ENCODE data around the gene BCL6. TPM values are rescaled to one million over a fixed set of nuclear protein-coding genes. Genes with fewer than 3 reads are reported as not detected.

Gene BCL6
- total RNA-seq, 2 donors from 2014 or later = 106 to 118 TPM

- H3K4me1 Mint-ChIP-seq (ENCODE audit: low read depth) = peaks cover 57% of the 10 kb centered on the region
- no peak overlapping the region for H3K27ac Mint-ChIP-seq
- DNase-seq (no peak), ATAC-seq (replicated peaks in 1 of 2) (no peak)
- H3K36me3 Mint-ChIP-seq (ENCODE audit: insufficient read depth in 2 of 2) = no peaks in the 10 kb centered on the region
- no peak overlapping the region for H3K4me3 Mint-ChIP-seq
- H3K9me3 Mint-ChIP-seq = no peaks in the 10 kb centered on the region
- peaks cover 6% of the 10 kb centered on the region for H3K27me3 Mint-ChIP-seq (ENCODE audit: low read depth)
Measured at GRCh38 chr3:187774185-187774789, 29.0 kb upstream of the BCL6 start.

GRCh38 chr3:187773233-187774184 is 28.2 kb upstream of the BCL6 start:
- Mint-ChIP-seq H3K9me3 (peaks cover 0 to under 1% of the 10 kb centered on the region in 2 donors), H3K4me3 (no peak overlapping the region), H3K36me3 (ENCODE audit: insufficient read depth in 2 of 2) (peaks cover 0 to 2% of the 10 kb centered on the region in 2 donors), H3K27me3 (ENCODE audit: low read depth) (peaks cover 9% of the 10 kb centered on the region), H3K4me1 (ENCODE audit: low read depth) (peaks cover 57% of the 10 kb centered on the region), H3K27ac (no peak overlapping the region)
- DNase-seq (no peak), ATAC-seq (replicated peaks in 1 of 2) (no peak)

DNA sequence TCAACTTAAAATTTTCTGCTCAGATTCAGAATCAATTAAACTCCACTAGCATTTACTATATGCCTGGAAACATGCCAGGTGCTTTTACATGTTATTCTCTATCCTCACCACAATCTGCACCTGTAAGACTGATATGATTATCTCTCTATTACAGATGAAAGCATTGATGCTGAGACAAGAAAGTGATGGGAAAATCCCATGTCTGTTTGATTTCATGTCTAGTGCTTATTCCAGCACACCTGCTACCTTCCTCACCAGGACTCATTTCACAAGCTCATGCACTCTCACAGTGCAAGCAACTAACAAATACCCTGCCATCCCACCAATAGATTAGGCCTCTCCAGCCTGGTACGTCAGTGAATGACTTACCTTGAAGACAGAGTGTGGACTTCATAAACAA is 25.0 kb upstream of the BCL6 start:
- Mint-ChIP-seq H3K4me3 (peak overlapping the region; percentile 41 to 59), H3K9me3 (peaks cover 0 to 4% of the 10 kb centered on the region in 2 donors), H3K27ac (peak overlapping the region; percentile 11), H3K36me3 (ENCODE audit: insufficient read depth in 2 of 2) (peaks cover 0 to 11% of the 10 kb centered on the region in 2 donors), H3K4me1 (ENCODE audit: low read depth) (peaks cover 59% of the 10 kb centered on the region), H3K27me3 (ENCODE audit: low read depth) (peaks cover 13% of the 10 kb centered on the region)
- ATAC-seq (replicated peaks in 1 of 2) (peak; percentile 94 to 95), DNase-seq (peak; percentile 37 to 50)

- peaks cover 0 to 11% of the 10 kb centered on the region in 2 donors for H3K36me3 Mint-ChIP-seq (ENCODE audit: insufficient read depth in 2 of 2)
- H3K27ac Mint-ChIP-seq = peak overlapping the region; percentile 40
- no peak for DNase-seq
- H3K4me1 Mint-ChIP-seq (ENCODE audit: low read depth) = peaks cover 63% of the 10 kb centered on the region
- ATAC-seq (replicated peaks in 1 of 2) = peak in 1 of 2 donors; percentile 14
- H3K27me3 Mint-ChIP-seq (ENCODE audit: low read depth) = peaks cover 13% of the 10 kb centered on the region
- H3K4me3 Mint-ChIP-seq = peak overlapping the region; percentile 41 to 59
- peaks cover 0 to 4% of the 10 kb centered on the region in 2 donors for H3K9me3 Mint-ChIP-seq
Measured at GRCh38 chr3:187769771-187770170, 24.5 kb upstream of the BCL6 start.

GRCh38 chr3:187767266-187768012 is 22.2 kb upstream of the BCL6 start:
- peaks cover 16% of the 10 kb centered on the region for H3K27me3 Mint-ChIP-seq (ENCODE audit: low read depth)
- no peak overlapping the region for H3K4me3 Mint-ChIP-seq
- H3K4me1 Mint-ChIP-seq (ENCODE audit: low read depth) = peaks cover 51% of the 10 kb centered on the region
- H3K36me3 Mint-ChIP-seq (ENCODE audit: insufficient read depth in 2 of 2) = peaks cover 0 to 11% of the 10 kb centered on the region in 2 donors
- no peak for ATAC-seq (replicated peaks in 1 of 2)
- peaks cover 0 to 4% of the 10 kb centered on the region in 2 donors for H3K9me3 Mint-ChIP-seq
- peak overlapping the region; percentile 33 for H3K27ac Mint-ChIP-seq
- DNase-seq = no peak

DNA sequence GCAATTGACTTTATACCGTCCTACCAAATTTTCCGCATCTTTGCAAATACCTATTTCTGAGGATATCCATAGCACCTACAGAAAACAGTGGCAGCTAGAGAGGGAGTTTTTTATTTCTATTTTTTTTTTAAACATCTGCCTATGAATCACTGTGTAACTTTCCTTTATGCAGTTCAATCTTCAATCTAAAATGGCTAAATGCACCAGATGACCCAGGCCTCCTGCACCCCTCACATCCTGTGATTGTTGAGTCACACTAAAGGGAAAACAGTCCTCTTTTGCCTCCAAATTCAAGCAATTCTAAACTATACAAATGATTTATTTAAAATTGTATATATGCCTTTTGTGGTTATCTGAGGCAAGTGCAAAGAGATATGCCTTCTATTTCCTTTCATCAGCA is 20.1 kb upstream of the BCL6 start:
- Mint-ChIP-seq H3K4me3 (no peak overlapping the region), H3K27me3 (ENCODE audit: low read depth) (peaks cover 17% of the 10 kb centered on the region), H3K36me3 (ENCODE audit: insufficient read depth in 2 of 2) (peaks cover 0 to 11% of the 10 kb centered on the region in 2 donors), H3K9me3 (peaks cover 0 to 4% of the 10 kb centered on the region in 2 donors), H3K27ac (no peak overlapping the region), H3K4me1 (ENCODE audit: low read depth) (peaks cover 55% of the 10 kb centered on the region)
- ATAC-seq (replicated peaks in 1 of 2) (peak; percentile 12 to 34), DNase-seq (no peak)

- H3K4me1 Mint-ChIP-seq (ENCODE audit: low read depth) = peaks cover 42% of the 10 kb centered on the region
- H3K4me3 Mint-ChIP-seq = no peak overlapping the region
- H3K9me3 Mint-ChIP-seq = peaks cover 0 to 4% of the 10 kb centered on the region in 2 donors
- H3K27me3 Mint-ChIP-seq (ENCODE audit: low read depth) = peaks cover 21% of the 10 kb centered on the region
- ATAC-seq (replicated peaks in 1 of 2) (no peak), DNase-seq (no peak)
- H3K27ac Mint-ChIP-seq = no peak overlapping the region
- H3K36me3 Mint-ChIP-seq (ENCODE audit: insufficient read depth in 2 of 2) = peaks cover 0 to 11% of the 10 kb centered on the region in 2 donors
Measured at GRCh38 chr3:187763850-187764648, 18.8 kb upstream of the BCL6 start.

DNA sequence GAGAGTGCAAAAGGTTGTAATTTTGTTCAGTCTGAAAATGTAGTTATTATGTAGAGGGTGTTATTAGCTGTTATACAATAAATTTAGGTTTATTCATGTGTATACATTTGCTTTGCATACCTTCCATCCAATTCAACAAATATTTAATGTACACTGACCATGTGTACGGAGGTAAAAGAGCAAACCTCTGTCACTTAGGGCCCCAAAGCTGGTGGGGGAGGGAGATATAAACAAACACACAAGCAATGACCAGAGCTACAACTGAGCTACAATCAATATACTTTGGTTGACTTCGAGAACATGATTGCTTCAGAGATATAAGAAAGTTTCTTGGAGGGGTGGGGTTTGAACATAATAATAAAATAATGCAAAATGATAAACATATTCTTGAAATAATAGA is 17.5 kb upstream of the BCL6 start:
- H3K4me1 Mint-ChIP-seq (ENCODE audit: low read depth) = peaks cover 34% of the 10 kb centered on the region
- H3K9me3 Mint-ChIP-seq = peaks cover 2% of the 10 kb centered on the region in 2 donors
- H3K36me3 Mint-ChIP-seq (ENCODE audit: insufficient read depth in 2 of 2) = peaks cover 0 to 5% of the 10 kb centered on the region in 2 donors
- H3K27ac Mint-ChIP-seq = no peak overlapping the region
- ATAC-seq (replicated peaks in 1 of 2) = no peak
- no peak for DNase-seq
- H3K4me3 Mint-ChIP-seq = no peak overlapping the region
- peaks cover 18% of the 10 kb centered on the region for H3K27me3 Mint-ChIP-seq (ENCODE audit: low read depth)

DNA sequence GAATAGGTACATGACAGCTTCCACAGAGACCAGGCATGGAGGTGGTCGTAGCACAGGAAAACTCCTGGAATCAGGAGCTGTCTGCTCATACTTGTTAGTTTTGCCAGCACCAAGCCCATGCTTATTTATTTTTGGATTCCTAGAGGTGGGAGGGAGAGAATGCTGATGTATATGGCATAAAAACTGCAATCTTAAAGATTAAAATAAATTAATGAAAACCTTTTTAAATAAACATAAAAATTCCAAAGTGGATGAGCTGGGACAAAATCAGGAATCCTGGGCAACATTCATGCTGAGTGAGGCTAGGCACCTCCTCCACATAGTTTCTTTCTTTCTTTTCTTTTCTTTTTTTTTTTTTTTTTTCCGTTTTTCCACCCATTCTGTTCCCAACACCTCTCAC is 14.3 kb upstream of the BCL6 start:
- peaks cover 14% of the 10 kb centered on the region for H3K4me1 Mint-ChIP-seq (ENCODE audit: low read depth)
- H3K9me3 Mint-ChIP-seq = peaks cover 2 to 4% of the 10 kb centered on the region in 2 donors
- H3K36me3 Mint-ChIP-seq (ENCODE audit: insufficient read depth in 2 of 2) = no peaks in the 10 kb centered on the region
- no peak overlapping the region for H3K27ac Mint-ChIP-seq
- H3K4me3 Mint-ChIP-seq = no peak overlapping the region
- DNase-seq = no peak
- peaks cover 18% of the 10 kb centered on the region for H3K27me3 Mint-ChIP-seq (ENCODE audit: low read depth)
- ATAC-seq (replicated peaks in 1 of 2) = no peak

DNA sequence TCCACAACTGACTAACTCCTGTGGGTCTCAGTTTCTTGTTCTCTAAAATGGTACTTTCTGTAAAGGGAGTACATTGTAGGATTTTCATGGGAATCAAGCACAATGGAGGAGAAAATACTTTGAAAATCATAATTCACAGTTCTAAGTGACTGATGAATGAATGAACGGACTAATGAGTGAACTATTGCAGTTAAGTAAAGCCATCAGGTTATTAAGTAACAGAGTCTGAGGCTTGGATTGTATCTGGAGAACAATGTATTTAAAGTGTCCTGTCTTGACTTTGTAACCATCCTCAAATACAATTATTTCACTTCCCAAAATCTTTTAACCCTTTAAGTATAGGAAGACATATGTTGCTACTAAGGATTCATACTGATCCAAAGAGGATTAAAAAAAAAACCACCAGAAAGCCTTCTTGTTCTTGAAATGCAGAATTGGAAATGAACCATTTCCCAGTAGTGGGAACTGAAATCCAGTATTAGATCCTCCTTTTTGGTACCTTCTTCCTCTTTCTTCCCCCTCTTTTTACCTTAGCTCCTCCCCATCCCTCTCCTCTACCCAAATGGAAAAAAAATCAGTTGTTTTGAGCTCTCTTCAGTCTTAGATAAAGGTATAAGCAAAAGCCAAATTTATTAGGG is 13.2 kb upstream of the BCL6 start:
- H3K4me1 Mint-ChIP-seq (ENCODE audit: low read depth) = peaks cover 13% of the 10 kb centered on the region
- H3K36me3 Mint-ChIP-seq (ENCODE audit: insufficient read depth in 2 of 2) = no peaks in the 10 kb centered on the region
- ATAC-seq (replicated peaks in 1 of 2) (no peak), DNase-seq (no peak)
- H3K9me3 Mint-ChIP-seq = peaks cover 2 to 4% of the 10 kb centered on the region in 2 donors
- peaks cover 18% of the 10 kb centered on the region for H3K27me3 Mint-ChIP-seq (ENCODE audit: low read depth)
- H3K27ac Mint-ChIP-seq = no peak overlapping the region
- H3K4me3 Mint-ChIP-seq = no peak overlapping the region

DNA sequence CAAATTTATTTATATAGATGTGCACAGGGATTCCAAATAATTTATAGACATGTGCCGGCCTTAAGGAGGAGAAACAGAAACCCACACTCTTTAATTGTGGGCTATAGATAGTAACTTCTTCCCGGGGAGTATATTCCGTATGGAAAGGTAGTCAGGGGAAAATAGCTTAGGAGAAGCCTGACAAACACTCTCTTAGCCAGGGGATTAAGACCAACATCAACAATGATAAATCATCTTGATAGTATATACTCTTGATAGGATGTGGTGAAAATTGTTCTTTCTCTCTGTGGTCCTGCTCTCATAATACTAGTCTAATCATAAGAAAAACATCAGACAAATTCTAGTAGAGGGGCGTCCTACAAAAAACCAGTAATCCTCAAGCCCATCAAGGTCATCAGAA is 8.2 kb upstream of the BCL6 start:
- Mint-ChIP-seq H3K9me3 (peaks cover 2 to 4% of the 10 kb centered on the region in 2 donors), H3K27ac (no peak overlapping the region), H3K4me1 (ENCODE audit: low read depth) (peaks cover 35% of the 10 kb centered on the region), H3K27me3 (ENCODE audit: low read depth) (no peaks in the 10 kb centered on the region), H3K36me3 (ENCODE audit: insufficient read depth in 2 of 2) (no peaks in the 10 kb centered on the region), H3K4me3 (no peak overlapping the region)
- DNase-seq (no peak), ATAC-seq (replicated peaks in 1 of 2) (no peak)
